Heart left ventricle (tissue), 16 donors: Measurements from ENCODE around the gene PTH2. TPM values are rescaled to one million over a fixed set of nuclear protein-coding genes. Genes with fewer than 3 reads are reported as not detected.
A peak's percentile ranks its signal among the peaks of the same experiment; 100 is the strongest.

Experiments
- ATAC-seq, 4 donors: fragments of 200-7000 bp; cut with Tn5 transposase; one replicate each; pipeline ENCODE4 v1.9.1; 2020 to 2022; ENCODE audit warnings: moderate library complexity in 4 of 4, mild to moderate bottlenecking in 3 of 4, moderate number of reproducible peaks in 1 of 4
- DNase-seq, 5 donors: peaks; one replicate each; pipeline ENCODE4 v3.0.0-alpha.2; 2020
- H3K27ac ChIP-seq, 12 donors: fragments of 200-600 bp; sonication (generic) in 4 of 12; one replicate each; pipeline versions ENCODE4 v1.5.0 to v1.8.0; 2016 to 2022; ENCODE audit warnings: mild to moderate bottlenecking in 2 of 12
- H3K27me3 ChIP-seq, 9 donors: fragments of 200-600 bp; sonication (generic) in 2 of 9; one replicate each; pipeline versions ENCODE4 v1.5.1 to v1.8.0; 2016 to 2022; ENCODE audit warnings: mild to moderate bottlenecking in 3 of 9
- H3K36me3 ChIP-seq, 9 donors: fragments of 200-600 bp; sonication (generic) in 2 of 9; one replicate each; pipeline versions ENCODE4 v1.5.0 to v1.8.0; 2018 to 2022; ENCODE audit warnings: mild to moderate bottlenecking in 2 of 9
- H3K4me1 ChIP-seq, 12 donors: fragments of 200-600 bp; sonication (generic) in 4 of 12; one replicate each; pipeline versions ENCODE4 v1.5.0 to v1.8.0; 2016 to 2022; ENCODE audit warnings: mild to moderate bottlenecking in 3 of 12
- H3K4me3 ChIP-seq, 12 donors: fragments of 200-600 bp; sonication (generic) in 4 of 12; one replicate each; pipeline versions ENCODE4 v1.5.0 to v1.8.0; 2017 to 2022; ENCODE audit warnings: mild to moderate bottlenecking in 9 of 12, moderate library complexity in 4 of 12
- H3K9me3 ChIP-seq, 12 donors: fragments of 200-600 bp; sonication (generic) in 4 of 12; one replicate each; pipeline versions ENCODE4 v1.5.0 to v1.8.0; 2016 to 2022; ENCODE audit warnings: mild to moderate bottlenecking in 1 of 12
- CTCF ChIP-seq, 12 donors: fragments of 200-600 bp; sonication (generic) in 4 of 12; IDR thresholded peaks; one replicate each; pipeline versions ENCODE4 v1.5.0 to v1.8.0; 2018 to 2022; ENCODE audit warnings: antibody characterized with exemption in 12 of 12, mild to moderate bottlenecking in 5 of 12
- POLR2A ChIP-seq, 2 donors: fragments of 450-650 bp; IDR thresholded peaks; one replicate each; pipeline ENCODE4 v1.6.1; 2017; ENCODE audit warnings: antibody characterized with exemption in 2 of 2, mild to moderate bottlenecking in 2 of 2, moderate library complexity in 2 of 2
- WGBS, 4 donors: extraction: QIAGEN DNeasy Blood & Tissue Kit in 2 of 4; methylation state at CpG; one replicate each; pipeline versions ENCODE4 v1.1.5 to v1.1.7; 2013 to 2018; 5-methylcytosine and 5-hydroxymethylcytosine counted together
- intact Hi-C, 10 donors: fragments of 100-400 bp; cut with DNase I; formaldehyde crosslinking; loops; one replicate each; pipeline versions ENCODE4 v1.11.1 to v1.14.2; 2022
- polyA plus RNA-seq, 2 donors: library from polyadenylated mRNA; stranded (reverse); fragments of 200-250 nt; gene quantifications; one replicate each; pipeline ENCODE4 v1.2.3, GENCODE V29; 2013
- total RNA-seq, 9 donors: library from RNA; depleted of rRNA in 2 of 9; stranded (reverse); fragments of >200 nt in 2 of 9; fragmentation: NEBNext Ultra II Directional in 3 of 9; extraction: Animal tissue kit (Norgen Biotek cat#: 25700) in 3 of 9; gene quantifications; one replicate each; pipeline versions ENCODE4 v1.1.0 to v1.2.4, GENCODE V29; 2016 to 2023
- donor health status: ischemic (EF 13 %, LVEDD 7.1; RV severe dilation, severe dysfunction).
- donor health status: healthy with polysubstance abuse.
- donor health status: DM: no; HTN: yes; CAD: no.
- donor health status: DM: no; HTN: no; CAD: no.
- donor health status: ischemic (EF 25% LVEDD 6.9; RV normal size, moderate dysfunction).
- donor health status: ischemic (EF 25% LVEDD 5.7; RV mildly dilated, moderate dysfunction).
- donor health status: healthy.
- donor health status: DM: yes; HTN: yes; CAD: no.
- donor health status: ischemic (EF 35%, LVEDD 5.7; RV mildly dilated, moderate dysfunction).
- donor health status: nonischemic (EF 11% LVEDD 7.7; RV severe dilation, severe dysfunction).
- donor health status: DM: yes; HTN: yes; CAD: no.
- donor health status: PGD.
- donor health status: ischemic (EF 29% LVEDD 5.4; RV normal size, mild dysfunction).
- donor health status: nonischemic (EF 23%, LVEDD 6.1; RV moderate dilation, normal function).

PTH2 gene
- total and polyA plus RNA-seq, 11 donors = not detected

GRCh38 chr19:49459388-49459787, 36.1 kb upstream of the PTH2 start:
- TF ChIP-seq CTCF (IDR thresholded peaks at IDR 0.05) (no peak), POLR2A (IDR thresholded peaks at IDR 0.05) (no peak)
- Histone ChIP-seq H3K4me1 (peaks cover 0 to 27% (median 3%) of the 10 kb centered on the region in 12 donors), H3K27me3 (no peaks in the 10 kb centered on the region), H3K36me3 (peaks cover 0 to 31% (median 18%) of the 10 kb centered on the region in 9 donors), H3K27ac (no peak overlapping the region), H3K9me3 (no peaks in the 10 kb centered on the region), H3K4me3 (no peak overlapping the region)
- DNase-seq (no peak), ATAC-seq (no peak)
- 92 to 94% (median 93%) methylated on average over 12 of the region's 12 CpGs for WGBS, 4 donors
- intact Hi-C loops = no loop called here

- no peak overlapping the region for H3K4me3 ChIP-seq
- H3K9me3 ChIP-seq = no peaks in the 10 kb centered on the region
- no peak for TF ChIP-seq POLR2A (IDR thresholded peaks at IDR 0.05)
- no peak for TF ChIP-seq CTCF (IDR thresholded peaks at IDR 0.05)
- ATAC-seq (no peak), DNase-seq (no peak)
- H3K27ac ChIP-seq = peak overlapping the region in 6 of 12 donors; percentile 8 to 79 (median 42)
- H3K36me3 ChIP-seq = peaks cover 0 to 25% (median 14%) of the 10 kb centered on the region in 9 donors
- H3K4me1 ChIP-seq = peaks cover 0 to 35% (median 8%) of the 10 kb centered on the region in 12 donors
- intact Hi-C loops = no loop called here
- WGBS, 4 donors = 88 to 97% (median 91%) methylated on average over 3 to 5 of the region's 5 CpGs
- no peaks in the 10 kb centered on the region for H3K27me3 ChIP-seq
Observed at GRCh38 chr19:49458567-49458903, 35.3 kb upstream of the PTH2 start.

GRCh38 chr19:49456326-49456725, 33.1 kb upstream of the PTH2 start:
- no peak for DNase-seq
- intact Hi-C loops = loop anchor here in 1 of 10 donors (2.0 kb wide), 1 partner anchor 20 kb away; no protein-coding TSS in a partner anchor
- peaks cover 0 to 20% (median 13%) of the 10 kb centered on the region in 9 donors for H3K36me3 ChIP-seq
- WGBS, 4 donors = 74 to 80% (median 77%) methylated on average over 5 of the region's 5 CpGs
- H3K27ac ChIP-seq = peak overlapping the region in 10 of 12 donors; percentile 3 to 79 (median 62)
- no peak overlapping the region for H3K4me3 ChIP-seq
- ATAC-seq = no peak
- H3K27me3 ChIP-seq = no peaks in the 10 kb centered on the region
- H3K9me3 ChIP-seq = no peaks in the 10 kb centered on the region
- TF ChIP-seq CTCF (IDR thresholded peaks at IDR 0.05) = no peak
- peaks cover 0 to 40% (median 9%) of the 10 kb centered on the region in 12 donors for H3K4me1 ChIP-seq

GRCh38 chr19:49455773-49456172, 32.5 kb upstream of the PTH2 start:
- no peaks in the 10 kb centered on the region for H3K9me3 ChIP-seq
- 53 to 71% (median 59%) methylated on average over 5 of the region's 5 CpGs for WGBS, 4 donors
- intact Hi-C loops = loop anchor here in 1 of 10 donors (2.0 kb wide), 1 partner anchor 21 kb away; no protein-coding TSS in a partner anchor
- H3K27ac ChIP-seq = peak overlapping the region in 11 of 12 donors; percentile 3 to 79 (median 61)
- TF ChIP-seq CTCF (IDR thresholded peaks at IDR 0.05) = no peak
- TF ChIP-seq POLR2A (IDR thresholded peaks at IDR 0.05) = no peak
- H3K4me1 ChIP-seq = peaks cover 0 to 40% (median 10%) of the 10 kb centered on the region in 12 donors
- H3K36me3 ChIP-seq = peaks cover 0 to 20% (median 13%) of the 10 kb centered on the region in 9 donors
- H3K27me3 ChIP-seq = no peaks in the 10 kb centered on the region
- no peak for ATAC-seq
- no peak overlapping the region for H3K4me3 ChIP-seq
- no peak for DNase-seq
